ENCODE data around the gene CAMKK1. TPM values are rescaled to one million over a fixed set of nuclear protein-coding genes. Genes with fewer than 3 reads are reported as not detected.
A peak's percentile ranks its signal among the peaks of the same experiment; 100 is the strongest.

CAMKK1 gene
- total RNA-seq, 1 donor from 2014 or later = 4.5 TPM

- Mint-ChIP-seq H3K9me3 (no peaks in the 10 kb centered on the region), H3K36me3 (ENCODE audit: low read depth) (no peaks in the 10 kb centered on the region), H3K4me3 (no peak overlapping the region), H3K27ac (ENCODE audit: unreplicated experiment) (no peak overlapping the region), H3K4me1 (peaks cover 15% of the 10 kb centered on the region), H3K27me3 (ENCODE audit: low read depth) (no peaks in the 10 kb centered on the region)
- TF ChIP-seq, protein P1, sequence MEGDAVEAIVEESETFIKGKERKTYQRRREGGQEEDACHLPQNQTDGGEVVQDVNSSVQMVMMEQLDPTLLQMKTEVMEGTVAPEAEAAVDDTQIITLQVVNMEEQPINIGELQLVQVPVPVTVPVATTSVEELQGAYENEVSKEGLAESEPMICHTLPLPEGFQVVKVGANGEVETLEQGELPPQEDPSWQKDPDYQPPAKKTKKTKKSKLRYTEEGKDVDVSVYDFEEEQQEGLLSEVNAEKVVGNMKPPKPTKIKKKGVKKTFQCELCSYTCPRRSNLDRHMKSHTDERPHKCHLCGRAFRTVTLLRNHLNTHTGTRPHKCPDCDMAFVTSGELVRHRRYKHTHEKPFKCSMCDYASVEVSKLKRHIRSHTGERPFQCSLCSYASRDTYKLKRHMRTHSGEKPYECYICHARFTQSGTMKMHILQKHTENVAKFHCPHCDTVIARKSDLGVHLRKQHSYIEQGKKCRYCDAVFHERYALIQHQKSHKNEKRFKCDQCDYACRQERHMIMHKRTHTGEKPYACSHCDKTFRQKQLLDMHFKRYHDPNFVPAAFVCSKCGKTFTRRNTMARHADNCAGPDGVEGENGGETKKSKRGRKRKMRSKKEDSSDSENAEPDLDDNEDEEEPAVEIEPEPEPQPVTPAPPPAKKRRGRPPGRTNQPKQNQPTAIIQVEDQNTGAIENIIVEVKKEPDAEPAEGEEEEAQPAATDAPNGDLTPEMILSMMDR (conservative IDR thresholded peaks at IDR 0.05) = no peak
- no peak for DNase-seq (ENCODE audit: low read depth, low spot score)
Observed at GRCh38 chr17:3925684-3926485, 33.0 kb upstream of the CAMKK1 start.

DNA sequence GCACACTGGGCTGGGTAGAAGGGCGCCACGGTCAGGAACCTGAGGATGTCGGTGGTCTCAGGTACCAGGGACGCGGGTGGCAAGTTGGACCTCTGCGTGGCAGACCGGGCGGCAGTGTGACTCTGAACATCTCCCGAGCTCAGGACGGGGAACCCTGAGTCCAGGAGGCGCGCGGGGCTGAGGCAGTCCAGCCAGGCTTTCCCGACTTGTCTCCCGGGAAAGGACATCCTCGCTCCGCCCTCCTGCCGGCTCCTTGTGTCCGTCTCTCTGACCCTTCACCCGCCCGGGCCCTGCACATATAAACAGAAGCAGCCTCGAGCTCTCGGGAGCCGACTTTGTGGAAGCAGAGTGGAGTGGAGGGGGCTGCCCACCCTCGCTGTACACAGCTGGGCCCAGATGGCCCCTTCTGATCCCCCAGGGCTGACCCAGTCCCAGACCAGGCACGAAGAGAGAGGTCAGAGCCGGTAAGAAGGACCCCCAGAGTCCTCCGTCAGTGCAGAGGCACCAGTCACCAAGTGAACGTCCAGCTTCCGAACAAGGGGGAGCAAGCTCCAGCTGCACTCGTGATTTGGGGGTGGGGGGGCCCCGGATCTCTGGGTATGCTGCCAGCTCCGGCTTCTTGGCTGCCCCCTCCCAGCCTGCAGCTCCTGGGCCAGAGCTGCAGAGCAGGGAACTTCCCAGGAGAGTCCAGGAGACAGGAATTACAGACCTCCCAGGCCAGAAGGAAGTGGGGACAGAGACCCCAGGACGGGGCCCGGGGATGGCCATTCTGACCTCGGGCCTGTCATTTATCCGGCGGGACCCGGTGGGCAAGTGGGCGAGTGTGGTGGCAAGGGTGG, 31.9 kb upstream of the CAMKK1 start:
- peak overlapping the region; percentile 91 for H3K27ac Mint-ChIP-seq (ENCODE audit: unreplicated experiment)
- peak; percentile 51 for DNase-seq (ENCODE audit: low read depth, low spot score)
- no peak overlapping the region for H3K4me3 Mint-ChIP-seq
- H3K9me3 Mint-ChIP-seq = no peaks in the 10 kb centered on the region
- H3K27me3 Mint-ChIP-seq (ENCODE audit: low read depth) = no peaks in the 10 kb centered on the region
- H3K4me1 Mint-ChIP-seq = peaks cover 15% of the 10 kb centered on the region
- TF ChIP-seq, protein P1 (conservative IDR thresholded peaks at IDR 0.05) = no peak
- no peaks in the 10 kb centered on the region for H3K36me3 Mint-ChIP-seq (ENCODE audit: low read depth)

DNA sequence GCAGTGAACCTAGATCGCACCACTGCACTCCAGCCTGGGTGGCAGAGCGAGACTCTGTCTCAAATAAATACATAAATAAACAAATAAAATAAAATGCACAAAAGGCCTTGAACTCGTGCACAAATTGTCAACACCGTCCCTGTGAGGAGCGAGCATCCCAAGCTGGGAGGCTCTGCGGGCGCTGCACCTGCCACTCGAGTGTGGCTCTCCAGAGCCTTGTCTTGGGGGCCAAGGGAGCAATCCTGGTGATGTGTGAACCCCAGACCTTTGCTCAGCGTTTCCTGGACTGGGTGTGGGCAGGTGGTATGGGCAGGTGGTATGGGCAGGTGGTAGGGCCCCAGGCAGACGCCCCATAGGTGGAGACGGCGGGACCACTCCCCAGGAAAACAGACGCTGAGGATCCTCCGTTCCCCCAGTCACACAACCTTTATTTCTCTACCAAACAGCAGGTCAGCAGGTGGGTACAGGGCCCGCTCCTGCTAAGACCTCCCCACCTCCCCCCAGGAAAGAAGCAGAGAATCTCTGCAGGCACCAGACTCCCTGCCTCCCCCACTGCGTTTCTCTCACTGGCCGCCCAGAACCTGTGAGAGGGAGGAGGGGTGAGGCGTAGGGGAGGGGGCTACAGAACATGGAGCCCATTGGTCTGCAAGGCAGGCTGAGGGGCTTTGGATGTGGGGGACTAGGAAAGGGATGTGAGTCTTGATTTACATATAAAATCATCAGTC, 30.8 kb upstream of the CAMKK1 start:
- no peaks in the 10 kb centered on the region for H3K9me3 Mint-ChIP-seq
- H3K36me3 Mint-ChIP-seq (ENCODE audit: low read depth) = no peaks in the 10 kb centered on the region
- no peaks in the 10 kb centered on the region for H3K27me3 Mint-ChIP-seq (ENCODE audit: low read depth)
- TF ChIP-seq, protein P1 (conservative IDR thresholded peaks at IDR 0.05) = no peak
- H3K4me3 Mint-ChIP-seq = no peak overlapping the region
- peaks cover 15% of the 10 kb centered on the region for H3K4me1 Mint-ChIP-seq
- no peak overlapping the region for H3K27ac Mint-ChIP-seq (ENCODE audit: unreplicated experiment)
- DNase-seq (ENCODE audit: low read depth, low spot score) = no peak

DNA sequence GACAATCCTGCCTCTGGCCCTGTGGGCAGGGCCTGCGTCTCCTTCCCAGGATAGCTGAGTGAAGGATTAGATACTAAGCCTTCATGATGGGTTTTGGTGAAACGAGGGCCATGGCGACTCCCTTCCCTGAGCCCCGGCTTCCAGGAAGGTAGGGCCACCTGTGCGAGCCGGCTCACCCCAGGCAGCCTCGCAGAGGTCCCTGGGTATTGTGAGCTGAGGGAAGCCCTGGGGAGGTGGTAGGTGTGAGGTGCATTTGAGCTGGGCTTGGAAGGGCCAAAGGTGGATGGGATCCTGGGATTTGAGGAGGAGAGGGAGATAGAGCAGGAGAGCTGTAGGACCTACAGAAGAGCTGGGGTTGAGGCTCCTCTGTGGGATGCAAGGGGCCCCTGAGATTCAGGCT, 29.9 kb upstream of the CAMKK1 start:
- no peak for DNase-seq (ENCODE audit: low read depth, low spot score)
- no peaks in the 10 kb centered on the region for H3K27me3 Mint-ChIP-seq (ENCODE audit: low read depth)
- TF ChIP-seq, protein P1 (conservative IDR thresholded peaks at IDR 0.05) = no peak
- no peaks in the 10 kb centered on the region for H3K9me3 Mint-ChIP-seq
- H3K4me1 Mint-ChIP-seq = peaks cover 15% of the 10 kb centered on the region
- H3K4me3 Mint-ChIP-seq = no peak overlapping the region
- H3K27ac Mint-ChIP-seq (ENCODE audit: unreplicated experiment) = peak overlapping the region; percentile 67
- H3K36me3 Mint-ChIP-seq (ENCODE audit: low read depth) = no peaks in the 10 kb centered on the region
